NOMO-1 treated with dmso at 0.1 percent for 144 hours (cell line): ENCODE results near the gene EPN1.

Source experiments
- DNase-seq: peaks from one replicate; lab custom pipeline; 2025; ENCODE audit not compliant: unreplicated experiment; lab: John Stamatoyannopoulos, UW

The EPN1 gene

GRCh38 chr19:55660404-55660803, 14.6 kb upstream of the EPN1 start:
- no peak for DNase-seq

- DNase-seq, result no peak
Measured at GRCh38 chr19:55660991-55661390, 14.0 kb upstream of the EPN1 start.

DNA sequence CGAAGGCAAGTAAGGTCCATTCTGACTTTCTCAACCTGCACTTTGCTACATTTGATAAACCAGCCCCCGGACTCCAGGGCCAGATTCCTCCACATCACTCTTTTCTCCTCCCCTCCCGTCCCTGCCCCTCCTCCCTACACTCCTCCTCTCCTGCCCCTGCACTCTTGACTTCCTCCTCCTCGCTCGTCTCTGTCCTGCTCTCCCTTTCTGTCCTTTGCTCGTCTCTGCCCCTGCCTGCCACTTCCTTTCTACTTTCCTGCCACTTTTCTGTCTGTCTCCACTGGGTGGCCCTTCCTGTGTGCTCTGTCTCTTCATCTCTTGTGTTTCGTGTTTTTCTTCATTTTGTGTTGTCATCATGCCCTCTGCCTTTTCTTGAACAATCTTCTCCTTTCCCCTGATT, 13.2 kb upstream of the EPN1 start:
- DNase-seq, result no peak

DNA sequence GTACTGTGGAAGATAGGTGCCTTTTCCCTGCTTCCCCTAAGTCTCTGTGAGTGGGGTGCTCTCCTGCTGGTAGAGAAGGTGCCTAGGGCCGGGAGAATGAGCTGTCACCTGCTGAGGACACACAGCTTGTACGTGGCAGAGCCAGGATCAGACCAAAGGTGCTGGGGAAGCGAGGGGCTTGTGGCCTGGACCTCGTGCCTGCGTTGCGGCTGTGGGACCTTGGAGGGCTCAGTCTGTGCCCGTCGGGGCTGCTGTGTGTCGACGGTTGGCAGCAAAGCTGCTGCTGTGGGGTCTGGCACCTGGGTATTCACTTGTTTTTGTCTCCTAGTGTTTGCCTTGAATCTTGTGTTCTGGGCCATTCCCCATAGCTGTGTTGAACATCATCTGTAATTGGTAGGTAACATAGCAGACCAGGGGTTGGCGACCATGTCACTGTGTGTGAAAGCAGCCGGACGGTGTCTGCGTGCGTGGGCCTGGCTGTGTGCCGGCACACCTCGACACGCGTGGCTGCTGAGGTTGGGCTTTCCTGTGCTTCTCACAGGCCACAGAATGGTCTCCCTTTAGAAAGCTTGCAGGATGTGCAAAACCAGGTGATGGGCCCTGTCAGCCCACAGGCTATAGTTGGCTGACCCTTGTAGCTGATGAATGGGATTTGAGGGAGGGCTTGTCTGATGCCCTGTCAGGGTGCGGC, 11.0 kb upstream of the EPN1 start:
- no peak for DNase-seq

- DNase-seq, result no peak
Measured at GRCh38 chr19:55666343-55667005, 8.6 kb upstream of the EPN1 start.

DNA sequence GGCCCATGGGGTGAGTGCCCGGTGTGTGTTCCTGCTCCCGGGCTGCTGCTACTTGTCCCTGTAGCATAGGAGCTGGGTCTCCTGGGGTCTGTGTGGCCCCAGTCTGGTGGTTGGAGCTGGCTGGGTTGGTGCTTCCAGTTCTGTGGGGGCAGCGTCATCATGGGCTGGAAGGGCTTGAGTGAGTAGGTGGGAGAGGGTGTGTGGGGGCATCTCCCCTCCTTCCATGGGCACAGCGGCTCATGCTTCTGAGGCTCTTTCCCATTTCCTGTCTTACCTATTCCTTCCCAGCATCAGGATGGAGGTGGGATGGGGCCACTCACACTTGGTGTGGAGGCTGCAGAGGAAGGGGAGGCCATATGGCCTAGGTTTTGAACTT, 8.0 kb upstream of the EPN1 start:
- no peak for DNase-seq

GRCh38 chr19:55667511-55667910, 7.5 kb upstream of the EPN1 start:
- DNase-seq, result no peak

DNA sequence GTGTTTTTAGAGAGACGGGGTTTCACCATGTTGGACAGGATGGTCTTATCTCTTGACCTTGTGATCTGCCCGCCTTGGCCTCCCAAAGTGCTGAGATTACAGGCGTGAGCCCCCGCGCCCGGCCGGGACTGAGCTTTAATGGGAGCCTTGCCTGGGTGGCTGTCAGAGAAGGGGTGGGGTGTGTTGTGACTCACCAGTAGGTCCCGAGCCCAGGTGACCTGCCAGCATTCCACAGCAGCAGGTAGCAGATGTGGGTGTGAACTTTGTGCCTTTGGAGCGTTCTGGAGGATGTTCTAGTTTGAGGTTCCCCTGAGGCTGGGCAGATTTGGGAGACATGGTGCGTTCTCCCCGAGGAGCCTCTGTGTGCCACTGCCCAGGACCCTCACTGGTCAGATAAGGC, 7.1 kb upstream of the EPN1 start:
- no peak for DNase-seq

DNA sequence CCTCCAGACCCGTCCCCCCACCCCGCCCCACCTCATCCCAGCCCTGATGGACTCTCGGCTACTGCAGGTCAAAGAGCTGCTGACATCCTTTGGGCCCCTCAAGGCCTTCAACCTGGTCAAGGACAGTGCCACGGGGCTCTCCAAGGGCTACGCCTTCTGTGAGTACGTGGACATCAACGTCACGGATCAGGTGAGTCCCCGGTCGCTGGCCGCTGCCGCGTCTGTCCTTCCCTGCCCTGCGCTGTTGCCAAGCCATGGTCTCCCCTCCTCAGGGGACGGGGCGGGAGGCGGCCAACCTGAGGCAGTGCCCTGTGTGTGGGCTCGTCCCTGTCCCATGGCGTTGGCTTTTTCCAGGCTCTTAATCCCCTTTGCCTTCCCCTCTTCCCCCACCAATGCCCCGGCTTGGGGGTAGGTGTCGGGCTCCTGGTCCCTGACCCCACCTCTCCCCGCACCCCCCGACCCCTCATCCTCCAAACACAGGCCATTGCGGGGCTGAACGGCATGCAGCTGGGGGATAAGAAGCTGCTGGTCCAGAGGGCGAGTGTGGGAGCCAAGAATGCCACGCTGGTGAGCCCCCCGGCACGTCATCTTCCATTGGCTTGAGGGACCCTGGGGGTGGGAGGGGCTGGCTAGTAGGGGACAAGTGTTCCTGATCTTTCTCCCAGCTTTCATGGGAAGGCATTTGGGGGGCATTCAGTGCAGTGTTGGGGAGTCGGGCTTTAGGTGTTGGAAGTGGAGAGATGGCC, 6.2 kb upstream of the EPN1 start:
- no peak for DNase-seq

GRCh38 chr19:55669418-55670279, 5.4 kb upstream of the EPN1 start:
- no peak for DNase-seq

DNA sequence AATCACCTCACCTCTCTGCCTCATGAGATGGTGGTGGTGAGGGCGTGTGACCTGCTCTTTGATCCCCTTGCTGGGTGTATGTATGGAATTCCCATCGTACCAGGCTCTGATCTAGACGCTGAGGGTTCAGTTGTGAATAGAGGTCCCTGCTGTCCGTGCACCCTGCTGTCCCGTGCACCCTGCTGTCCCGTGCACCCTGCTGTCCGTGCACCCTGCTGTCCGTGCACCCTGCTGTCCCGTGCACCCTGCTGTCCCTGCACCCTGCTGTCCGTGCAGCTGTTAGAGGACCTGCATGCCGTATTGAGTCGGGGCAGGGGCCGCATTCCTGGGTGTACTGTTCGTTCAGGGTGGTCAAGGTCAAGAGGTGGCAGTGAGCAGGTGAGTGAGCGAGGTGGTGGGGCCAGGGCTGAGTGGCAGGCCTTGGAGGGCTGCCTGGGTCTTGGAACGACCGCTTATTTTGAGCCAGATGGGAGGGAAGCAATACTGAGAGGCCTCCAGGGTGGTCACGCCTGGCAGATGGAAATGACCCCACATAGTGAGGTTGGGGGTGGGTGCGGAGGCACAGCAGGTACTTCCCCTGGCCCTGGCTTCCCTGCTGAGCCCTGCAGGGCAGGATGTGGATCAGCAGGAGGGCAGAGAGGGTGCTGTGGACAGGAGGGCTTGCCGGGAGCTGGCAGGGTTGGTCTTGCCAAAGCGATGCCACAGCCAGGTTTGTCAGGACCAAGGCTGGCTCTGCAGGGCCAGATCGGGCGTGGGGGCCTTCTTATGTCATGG, 4.6 kb upstream of the EPN1 start:
- DNase-seq, result no peak

DNA sequence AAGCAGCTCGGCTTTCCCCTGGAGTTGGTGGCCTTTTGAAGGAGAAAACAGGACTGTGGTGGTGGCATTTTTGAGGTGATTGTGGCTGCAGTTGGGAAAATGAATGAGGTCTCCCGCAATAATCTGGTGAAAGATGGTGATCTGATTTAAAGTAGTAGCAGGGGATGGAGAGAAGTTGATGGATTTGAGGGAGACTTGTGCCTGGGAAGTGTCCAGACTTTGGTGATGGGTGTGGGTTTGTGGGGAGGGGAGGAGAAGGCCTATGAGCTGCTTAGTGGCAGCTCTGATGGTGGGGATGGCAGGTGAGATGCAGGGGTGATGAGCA, 4.0 kb upstream of the EPN1 start:
- no peak for DNase-seq

GRCh38 chr19:55672418-55672817, 2.6 kb upstream of the EPN1 start:
- DNase-seq, result no peak

- no peak for DNase-seq
Measured at GRCh38 chr19:55673465-55673864, 1.6 kb upstream of the EPN1 start.

DNA sequence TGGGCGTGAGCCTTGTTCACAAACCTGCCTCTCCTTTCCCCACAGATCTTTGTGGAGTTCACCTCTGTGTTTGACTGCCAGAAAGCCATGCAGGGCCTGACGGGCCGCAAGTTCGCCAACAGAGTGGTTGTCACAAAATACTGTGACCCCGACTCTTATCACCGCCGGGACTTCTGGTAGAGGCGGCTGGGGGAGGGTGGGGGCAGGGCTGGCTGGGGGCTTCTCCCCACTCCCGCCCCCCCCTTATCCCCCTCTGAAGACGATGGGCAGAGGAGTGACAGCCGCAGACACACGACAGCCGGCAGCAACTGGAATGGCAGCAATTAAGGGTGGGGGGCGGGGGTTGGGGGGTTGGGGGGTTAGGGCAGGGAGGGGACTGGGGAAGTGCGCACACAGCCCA, 1.1 kb upstream of the EPN1 start:
- DNase-seq, result no peak

- DNase-seq, result no peak
Measured at GRCh38 chr19:55674459-55674840, 576 bp upstream of the EPN1 start.

GRCh38 chr19:55675661-55676354, 782 bp downstream of the EPN1 start:
- no peak for DNase-seq

GRCh38 chr19:55676383-55676782, 1.4 kb downstream of the EPN1 start:
- no peak for DNase-seq

- no peak for DNase-seq
Measured at GRCh38 chr19:55676889-55677505, 2.0 kb downstream of the EPN1 start.

DNA sequence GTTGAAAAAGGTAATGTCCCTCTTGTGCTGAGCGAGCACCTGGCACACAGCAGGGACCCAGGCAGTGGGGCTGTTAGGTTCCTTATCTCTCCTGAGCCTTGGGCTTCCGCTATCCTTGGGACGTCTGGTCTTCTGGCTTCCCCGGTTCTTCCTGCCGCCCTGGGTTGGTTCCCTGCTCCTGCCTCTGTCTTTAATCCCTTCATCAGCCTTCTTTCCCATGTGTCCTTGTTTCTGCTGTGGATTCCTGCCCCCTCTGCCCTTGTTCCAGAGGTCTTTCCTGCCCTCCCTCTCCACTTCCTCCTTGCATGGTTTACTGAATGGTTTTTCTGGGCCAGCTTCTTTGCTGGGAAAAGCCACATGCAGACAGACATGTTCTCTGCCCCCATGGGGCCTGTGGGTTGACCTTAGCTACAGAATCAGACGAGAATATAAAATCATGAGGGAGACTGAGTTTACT, 2.6 kb downstream of the EPN1 start:
- DNase-seq, result no peak
